Ovary (tissue), 3 donors: ENCODE data around the gene SCT.

Experiments
- CTCF ChIP-seq, 3 donors: fragments of 450-650 bp in 2 of 3; fragments of 200-600 bp in 1 of 3; IDR thresholded peaks; one replicate each; pipeline versions ENCODE4 v1.5.1 to v1.8.0; 2016 to 2022; ENCODE audit warnings: antibody characterized with exemption in 3 of 3, mild to moderate bottlenecking in 1 of 3
- EP300 ChIP-seq: sonication (generic); formaldehyde crosslinking; IDR thresholded peaks from one replicate; pipeline ENCODE4 v1.6.1; 2017; ENCODE audit warnings: antibody characterized with exemption
- donor health status: DM: no; HTN: no; CAD: no.

- no peak for TF ChIP-seq EP300
- TF ChIP-seq CTCF (IDR thresholded peaks at IDR 0.05): no peak
These were observed 9.0 kb upstream of the SCT start for GRCh38 chr11:635945-636510.
